ENCODE measurements around the gene ERICH6.

The ERICH6 gene

GRCh38 chr3:150611666-150612065, 92.1 kb downstream of the ERICH6 start:
- Histone ChIP-seq H3K4me2 (ENCODE audit: low read length) (no peak overlapping the region), H3K4me3 (ENCODE audit: low read depth, low read length) (no peak overlapping the region), H3K27me3 (ENCODE audit: control insufficient read depth, insufficient read depth, low read length) (no peaks in the 10 kb centered on the region), H3K9ac (no peak overlapping the region), H3K4me1 (peaks cover 16% of the 10 kb centered on the region), H3K27ac (no peak overlapping the region), H2AFZ (no peak overlapping the region), H3K36me3 (ENCODE audit: control insufficient read depth, insufficient read depth, low read length) (no peaks in the 10 kb centered on the region), H3K79me2 (peaks cover 54% of the 10 kb centered on the region), H3K9me3 (ENCODE audit: control insufficient read depth, low read length) (no peaks in the 10 kb centered on the region)
- TF ChIP-seq CTCF (IDR thresholded peaks at IDR 0.05) = no peak

GRCh38 chr3:150610785-150611184, 92.9 kb downstream of the ERICH6 start:
- Histone ChIP-seq H2AFZ (no peak overlapping the region), H3K27me3 (ENCODE audit: control insufficient read depth, insufficient read depth, low read length) (no peaks in the 10 kb centered on the region), H3K4me2 (ENCODE audit: low read length) (no peak overlapping the region), H3K27ac (no peak overlapping the region), H3K36me3 (ENCODE audit: control insufficient read depth, insufficient read depth, low read length) (no peaks in the 10 kb centered on the region), H3K79me2 (peaks cover 58% of the 10 kb centered on the region), H3K9me3 (ENCODE audit: control insufficient read depth, low read length) (no peaks in the 10 kb centered on the region), H3K4me3 (ENCODE audit: low read depth, low read length) (no peak overlapping the region), H3K4me1 (peaks cover 16% of the 10 kb centered on the region), H3K9ac (no peak overlapping the region)
- no peak for TF ChIP-seq CTCF (IDR thresholded peaks at IDR 0.05)

GRCh38 chr3:150609988-150610387, 93.7 kb downstream of the ERICH6 start:
- Histone ChIP-seq H3K27me3 (ENCODE audit: control insufficient read depth, insufficient read depth, low read length) (no peaks in the 10 kb centered on the region), H3K9me3 (ENCODE audit: control insufficient read depth, low read length) (no peaks in the 10 kb centered on the region), H3K4me3 (ENCODE audit: low read depth, low read length) (no peak overlapping the region), H3K27ac (no peak overlapping the region), H3K79me2 (peaks cover 58% of the 10 kb centered on the region), H3K4me2 (ENCODE audit: low read length) (peak overlapping the region; percentile 16), H3K36me3 (ENCODE audit: control insufficient read depth, insufficient read depth, low read length) (no peaks in the 10 kb centered on the region), H3K9ac (no peak overlapping the region), H3K4me1 (peaks cover 16% of the 10 kb centered on the region), H2AFZ (no peak overlapping the region)
- no peak for TF ChIP-seq CTCF (IDR thresholded peaks at IDR 0.05)
